ENCODE data around the gene DPEP1. TPM values are rescaled to one million over a fixed set of nuclear protein-coding genes. Genes with fewer than 3 reads are reported as not detected.

DPEP1 gene
- total and polyA plus RNA-seq, 2 donors (not counting 3 experiments of a cell fraction or from before 2014, with no cell fraction given) = 0.37 to 0.44 TPM

DNA sequence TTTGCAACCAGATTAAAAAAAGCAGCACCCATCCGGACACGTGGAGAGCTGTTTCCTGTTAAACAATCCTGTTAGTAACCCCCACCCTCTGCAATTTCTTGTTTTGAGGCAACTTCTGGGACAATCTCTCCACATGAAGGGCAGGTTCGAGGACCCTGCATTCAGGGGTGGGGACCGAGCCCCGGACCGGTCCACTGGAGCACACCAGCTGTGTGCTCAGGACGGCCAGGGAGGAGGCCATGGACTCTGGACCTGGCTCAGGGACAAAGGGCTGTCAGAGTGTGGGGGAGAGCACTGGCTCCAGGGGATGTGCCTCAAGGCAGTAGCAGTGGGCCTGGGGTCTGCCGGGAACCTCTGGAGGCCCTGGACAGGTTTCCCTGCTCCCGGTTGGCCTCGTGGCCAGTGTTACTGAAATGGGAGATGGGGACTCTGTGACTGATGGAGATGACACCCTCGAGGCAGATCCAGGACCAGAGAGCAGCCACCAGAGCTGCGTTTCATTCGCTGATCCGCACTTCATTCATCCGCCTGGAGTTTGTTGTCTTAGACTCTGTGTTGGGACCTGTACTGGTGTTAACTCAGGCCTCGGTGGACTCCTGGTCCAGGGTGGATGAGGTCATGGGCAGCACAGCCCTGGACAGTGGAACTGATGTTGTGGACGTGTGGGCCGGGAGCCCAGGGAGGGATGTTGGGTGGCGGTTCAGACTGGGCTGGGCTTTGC, 40.8 kb upstream of the DPEP1 start:
- FAIRE-seq = no peak
- Histone ChIP-seq H3K4me1 (ENCODE audit: control insufficient read depth, extremely low read depth, insufficient read depth, low read length) (peaks cover 9% of the 10 kb centered on the region), H4K20me1 (replicated peaks; ENCODE audit: control insufficient read depth, extremely low read depth, insufficient read depth, low read length) (no peaks in the 10 kb centered on the region), H3K79me2 (ENCODE audit: control insufficient read depth, insufficient read depth, low read length) (no peaks in the 10 kb centered on the region), H3K36me3 (ENCODE audit: control insufficient read depth in 2 of 2, extremely low read depth in 1 of 2, insufficient read depth in 2 of 2, low read length in 2 of 2) (no peaks in the 10 kb centered on the region), H3K4me2 (ENCODE audit: insufficient read depth, low read length) (no peak overlapping the region), H3K4me3 (replicated peaks in 1 of 3; ENCODE audit: insufficient read depth in 1 of 3, low read depth in 1 of 3, low read length in 3 of 3) (no peak overlapping the region), H3K27ac (ENCODE audit: insufficient read depth, low read depth, low read length) (no peak overlapping the region), H2AFZ (ENCODE audit: low read depth, low read length) (no peak overlapping the region), H3K9ac (replicated peaks; ENCODE audit: extremely low read depth, insufficient read depth, low read length) (no peak overlapping the region), H3K27me3 (ENCODE audit: control insufficient read depth in 2 of 2, insufficient read depth in 2 of 2, low read length in 2 of 2) (peaks cover 0 to 1% of the 10 kb centered on the region in 2 experiments), H3K9me3 (replicated peaks; ENCODE audit: control insufficient read depth, insufficient read depth, low read length) (no peaks in the 10 kb centered on the region), H3K9me1 (replicated peaks; ENCODE audit: control insufficient read depth, extremely low read depth, insufficient read depth, low read length) (no peaks in the 10 kb centered on the region)
- BruUV-seq (replicated peaks) = no TSS peak
- DNase-seq (ENCODE audit: low read depth, low spot score) = no peak
- intact Hi-C loops (cut with micrococcal nuclease) (loop anchor here (10.0 kb wide), 1 partner anchor 152 kb away; the partner anchor contains the start of genes VPS9D1 and ZNF276), dilution Hi-C loops (cut with MboI; ENCODE audit: extremely low pct_ligation_motif_present, low sequenced_read_pairs) (no loop called here)
- TF ChIP-seq FOS (IDR thresholded peaks at IDR 0.05; ENCODE audit: borderline replicate concordance, insufficient read depth, low read length) = no peak
- TF ChIP-seq GATA2 (IDR thresholded peaks at IDR 0.05; ENCODE audit: insufficient read depth, insufficient read length, low read depth, low read length) = no peak
- no peak for TF ChIP-seq POLR2AphosphoS5 (IDR thresholded peaks at IDR 0.05; ENCODE audit: insufficient read depth, low read depth, low read length)
- no peak for TF ChIP-seq JUN (IDR thresholded peaks at IDR 0.05; ENCODE audit: borderline replicate concordance, insufficient read depth, insufficient read length, low read depth)
- TF ChIP-seq EZH2 (IDR thresholded peaks at IDR 0.05; ENCODE audit: borderline replicate concordance, low read depth, low read length, severe bottlenecking) = no peak
- TF ChIP-seq, protein P1, sequence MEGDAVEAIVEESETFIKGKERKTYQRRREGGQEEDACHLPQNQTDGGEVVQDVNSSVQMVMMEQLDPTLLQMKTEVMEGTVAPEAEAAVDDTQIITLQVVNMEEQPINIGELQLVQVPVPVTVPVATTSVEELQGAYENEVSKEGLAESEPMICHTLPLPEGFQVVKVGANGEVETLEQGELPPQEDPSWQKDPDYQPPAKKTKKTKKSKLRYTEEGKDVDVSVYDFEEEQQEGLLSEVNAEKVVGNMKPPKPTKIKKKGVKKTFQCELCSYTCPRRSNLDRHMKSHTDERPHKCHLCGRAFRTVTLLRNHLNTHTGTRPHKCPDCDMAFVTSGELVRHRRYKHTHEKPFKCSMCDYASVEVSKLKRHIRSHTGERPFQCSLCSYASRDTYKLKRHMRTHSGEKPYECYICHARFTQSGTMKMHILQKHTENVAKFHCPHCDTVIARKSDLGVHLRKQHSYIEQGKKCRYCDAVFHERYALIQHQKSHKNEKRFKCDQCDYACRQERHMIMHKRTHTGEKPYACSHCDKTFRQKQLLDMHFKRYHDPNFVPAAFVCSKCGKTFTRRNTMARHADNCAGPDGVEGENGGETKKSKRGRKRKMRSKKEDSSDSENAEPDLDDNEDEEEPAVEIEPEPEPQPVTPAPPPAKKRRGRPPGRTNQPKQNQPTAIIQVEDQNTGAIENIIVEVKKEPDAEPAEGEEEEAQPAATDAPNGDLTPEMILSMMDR (IDR thresholded peaks at IDR 0.05; ENCODE audit: extremely low read depth in 1 of 2, insufficient read depth in 1 of 2, low read depth in 1 of 2, low read length in 2 of 2) = no peak
- TF ChIP-seq, protein P2, sequence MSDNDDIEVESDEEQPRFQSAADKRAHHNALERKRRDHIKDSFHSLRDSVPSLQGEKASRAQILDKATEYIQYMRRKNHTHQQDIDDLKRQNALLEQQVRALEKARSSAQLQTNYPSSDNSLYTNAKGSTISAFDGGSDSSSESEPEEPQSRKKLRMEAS (IDR thresholded peaks at IDR 0.05; ENCODE audit: insufficient read depth, insufficient read length) = no peak
- no peak for TF ChIP-seq POLR2A (IDR thresholded peaks at IDR 0.05; ENCODE audit: low read depth, low read length)
- no peak for TF ChIP-seq MYC (IDR thresholded peaks at IDR 0.05; ENCODE audit: low read depth, low read length)
- ChIA-PET POLR2A (no interaction called here), CTCF (no interaction called here)

Data from endothelial cell of umbilical vein (primary cell).